Hepatocyte (in vitro differentiated cells): Measurements from ENCODE around the gene MSANTD1. TPM values are rescaled to one million over a fixed set of nuclear protein-coding genes. Genes with fewer than 3 reads are reported as not detected.

ENCODE experiments used
- DNase-seq: peaks from one replicate; pipeline ENCODE4 v3.0.0-alpha.2; 2016; ENCODE audit warnings: low spot score
- H2AFZ ChIP-seq: fragments of 200-600 bp; sonication (generic); 2 replicates; pipeline ENCODE4 v1.6.0; 2016; ENCODE audit warnings: antibody characterized with exemption, mild to moderate bottlenecking
- H3K27ac ChIP-seq: fragments of 200-600 bp; sonication (generic); 2 replicates; pipeline ENCODE4 v1.5.1; 2016; ENCODE audit warnings: mild to moderate bottlenecking
- H3K27me3 ChIP-seq: fragments of 200-600 bp; sonication (generic); 2 replicates; pipeline ENCODE4 v1.6.1; 2016
- H3K36me3 ChIP-seq: fragments of 200-600 bp; sonication (generic); replicated peaks from 2 replicates; pipeline ENCODE4 v1.5.1; 2016; ENCODE audit warnings: low read depth; ENCODE audit not compliant: insufficient read depth
- H3K4me1 ChIP-seq: fragments of 200-600 bp; sonication (generic); 2 replicates; pipeline ENCODE4 v1.5.1; 2016; ENCODE audit warnings: mild to moderate bottlenecking, moderate library complexity; ENCODE audit not compliant: insufficient read depth
- H3K4me2 ChIP-seq: fragments of 200-600 bp; sonication (generic); 2 replicates; pipeline ENCODE4 v1.6.0; 2016
- H3K4me3 ChIP-seq: fragments of 200-600 bp; sonication (generic); 2 replicates; pipeline ENCODE4 v1.5.1; 2016; ENCODE audit warnings: mild to moderate bottlenecking
- H3K79me2 ChIP-seq: fragments of 200-600 bp; sonication (generic); 2 replicates; pipeline ENCODE4 v1.6.0; 2017; ENCODE audit warnings: mild to moderate bottlenecking
- H3K9me2 ChIP-seq: fragments of 200-600 bp; sonication (generic); replicated peaks from 2 replicates; pipeline ENCODE4 v1.6.0; 2017; ENCODE audit warnings: mild to moderate bottlenecking; ENCODE audit not compliant: insufficient read depth
- H3K9me3 ChIP-seq: fragments of 200-600 bp; sonication (generic); 2 replicates; pipeline ENCODE4 v1.5.1; 2016; ENCODE audit warnings: low read depth, mild to moderate bottlenecking
- H4K20me1 ChIP-seq: fragments of 200-600 bp; sonication (generic); 2 replicates; pipeline ENCODE4 v1.6.0; 2016; ENCODE audit warnings: mild to moderate bottlenecking; ENCODE audit not compliant: insufficient read depth, poor library complexity, severe bottlenecking
- EZH2 ChIP-seq: fragments of 200-600 bp; sonication (generic); IDR thresholded peaks from 2 replicates; pipeline ENCODE4 v1.6.1; 2016; ENCODE audit warnings: antibody characterized with exemption, mild to moderate bottlenecking, borderline replicate concordance
- EZH2phosphoT487 ChIP-seq: fragments of 200-600 bp; sonication (generic); IDR thresholded peaks from one replicate; pipeline ENCODE4 v1.6.1; 2018; ENCODE audit warnings: antibody characterized with exemption, mild to moderate bottlenecking, low read depth, moderate library complexity; ENCODE audit not compliant: unreplicated experiment, severe bottlenecking
- WGBS: methylation state at CpG from one replicate; pipeline ENCODE4 v1.1.6; 2016; ENCODE audit warnings: low lambda C conversion rate; ENCODE audit errors: missing lambda C conversion rate; 5-methylcytosine and 5-hydroxymethylcytosine counted together
- polyA plus RNA-seq: library from polyadenylated mRNA; unstranded; fragments of >200 nt; fragmentation: Nextera tagmentation; extraction: Ambion mirVana; gene quantifications from 2 replicates; pipeline ENCODE4 v1.2.1, GENCODE V29; 2016
- total RNA-seq: library from RNA; depleted of rRNA; stranded (reverse); fragments of >200 nt; gene quantifications from 2 replicates; pipeline ENCODE4 v1.2.3, GENCODE V29; 2014
- TF ChIP-seq, protein P1 (sequence below): fragments of 200-600 bp; sonication (generic); IDR thresholded peaks from 2 replicates; pipeline ENCODE4 v1.5.1; 2016; ENCODE audit warnings: antibody characterized with exemption, mild to moderate bottlenecking; ENCODE audit not compliant: poor library complexity

The MSANTD1 gene
- total and polyA plus RNA-seq, 2 experiments from 2014 or later, result 0.51 to 0.57 TPM

DNA sequence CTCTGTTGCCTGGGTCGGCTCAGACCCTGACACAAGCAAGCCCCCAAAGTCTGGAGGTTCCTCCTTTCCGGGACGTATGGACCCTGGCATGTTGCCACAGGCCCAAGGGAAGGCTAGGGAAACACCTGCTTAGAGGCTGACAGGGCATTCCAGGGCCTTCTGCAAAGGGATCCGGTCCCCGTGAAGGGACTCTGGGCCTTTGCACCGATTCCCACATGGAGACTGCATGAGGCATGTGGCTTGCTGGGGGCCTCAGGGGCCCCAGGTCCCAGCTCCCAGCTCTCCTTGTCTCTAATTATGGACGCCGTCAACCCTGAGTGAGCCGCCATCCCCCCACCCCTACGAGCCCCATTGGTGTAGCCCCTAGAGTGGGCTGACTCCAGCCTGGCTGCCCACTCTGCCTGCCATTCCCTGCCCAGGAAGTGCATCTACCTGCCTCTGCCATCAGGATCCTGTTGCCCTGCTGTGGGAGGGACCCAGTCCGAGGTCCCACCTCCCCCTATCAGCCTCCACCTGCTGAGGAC lies 39.7 kb downstream of the MSANTD1 start:
- Histone ChIP-seq H3K4me3 (no peak overlapping the region), H2AFZ (no peak overlapping the region), H3K27ac (no peak overlapping the region), H3K27me3 (no peaks in the 10 kb centered on the region), H3K9me2 (no peaks in the 10 kb centered on the region), H3K79me2 (peaks cover 4% of the 10 kb centered on the region), H3K4me1 (peaks cover 4% of the 10 kb centered on the region), H3K9me3 (no peaks in the 10 kb centered on the region), H3K4me2 (no peak overlapping the region), H3K36me3 (no peaks in the 10 kb centered on the region), H4K20me1 (no peaks in the 10 kb centered on the region)
- WGBS, result 93% methylated on average over 11 of the region's 11 CpGs
- TF ChIP-seq EZH2phosphoT487, result no peak
- TF ChIP-seq, protein P1, sequence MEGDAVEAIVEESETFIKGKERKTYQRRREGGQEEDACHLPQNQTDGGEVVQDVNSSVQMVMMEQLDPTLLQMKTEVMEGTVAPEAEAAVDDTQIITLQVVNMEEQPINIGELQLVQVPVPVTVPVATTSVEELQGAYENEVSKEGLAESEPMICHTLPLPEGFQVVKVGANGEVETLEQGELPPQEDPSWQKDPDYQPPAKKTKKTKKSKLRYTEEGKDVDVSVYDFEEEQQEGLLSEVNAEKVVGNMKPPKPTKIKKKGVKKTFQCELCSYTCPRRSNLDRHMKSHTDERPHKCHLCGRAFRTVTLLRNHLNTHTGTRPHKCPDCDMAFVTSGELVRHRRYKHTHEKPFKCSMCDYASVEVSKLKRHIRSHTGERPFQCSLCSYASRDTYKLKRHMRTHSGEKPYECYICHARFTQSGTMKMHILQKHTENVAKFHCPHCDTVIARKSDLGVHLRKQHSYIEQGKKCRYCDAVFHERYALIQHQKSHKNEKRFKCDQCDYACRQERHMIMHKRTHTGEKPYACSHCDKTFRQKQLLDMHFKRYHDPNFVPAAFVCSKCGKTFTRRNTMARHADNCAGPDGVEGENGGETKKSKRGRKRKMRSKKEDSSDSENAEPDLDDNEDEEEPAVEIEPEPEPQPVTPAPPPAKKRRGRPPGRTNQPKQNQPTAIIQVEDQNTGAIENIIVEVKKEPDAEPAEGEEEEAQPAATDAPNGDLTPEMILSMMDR, result no peak
- TF ChIP-seq EZH2, result no peak
- no peak for DNase-seq

DNA sequence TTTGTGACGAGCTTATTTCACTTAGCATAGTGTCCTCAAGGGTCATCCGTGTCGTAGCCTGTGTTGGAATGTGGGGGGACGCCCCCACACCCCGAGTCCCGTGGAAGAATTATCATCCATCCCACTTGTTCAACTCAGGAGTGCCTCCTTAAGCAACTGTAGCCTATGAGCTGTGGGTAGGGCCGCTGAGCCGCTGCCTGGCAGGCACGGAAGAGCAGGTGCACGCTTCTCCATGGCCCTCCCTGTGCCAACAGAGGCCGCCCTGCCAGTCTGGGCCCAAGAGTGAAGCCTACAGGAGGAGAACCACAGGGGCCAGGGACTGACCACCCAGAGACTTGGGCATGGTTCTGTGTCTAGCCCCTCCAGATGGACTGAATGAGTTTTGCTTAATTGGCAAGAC lies 41.5 kb downstream of the MSANTD1 start:
- no peak for DNase-seq
- H3K79me2 ChIP-seq, result peaks cover 21% of the 10 kb centered on the region
- no peak overlapping the region for H2AFZ ChIP-seq
- H3K9me3 ChIP-seq, result no peaks in the 10 kb centered on the region
- WGBS, result 97% methylated on average over 11 of the region's 11 CpGs
- H3K4me2 ChIP-seq, result no peak overlapping the region
- no peaks in the 10 kb centered on the region for H3K27me3 ChIP-seq
- H3K4me3 ChIP-seq, result no peak overlapping the region
- H3K27ac ChIP-seq, result no peak overlapping the region
- peaks cover 12% of the 10 kb centered on the region for H3K4me1 ChIP-seq
- no peaks in the 10 kb centered on the region for H3K9me2 ChIP-seq
- H3K36me3 ChIP-seq, result no peaks in the 10 kb centered on the region
- TF ChIP-seq EZH2phosphoT487, result no peak
- TF ChIP-seq, protein P1, result no peak
- TF ChIP-seq EZH2, result no peak
- no peaks in the 10 kb centered on the region for H4K20me1 ChIP-seq

DNA sequence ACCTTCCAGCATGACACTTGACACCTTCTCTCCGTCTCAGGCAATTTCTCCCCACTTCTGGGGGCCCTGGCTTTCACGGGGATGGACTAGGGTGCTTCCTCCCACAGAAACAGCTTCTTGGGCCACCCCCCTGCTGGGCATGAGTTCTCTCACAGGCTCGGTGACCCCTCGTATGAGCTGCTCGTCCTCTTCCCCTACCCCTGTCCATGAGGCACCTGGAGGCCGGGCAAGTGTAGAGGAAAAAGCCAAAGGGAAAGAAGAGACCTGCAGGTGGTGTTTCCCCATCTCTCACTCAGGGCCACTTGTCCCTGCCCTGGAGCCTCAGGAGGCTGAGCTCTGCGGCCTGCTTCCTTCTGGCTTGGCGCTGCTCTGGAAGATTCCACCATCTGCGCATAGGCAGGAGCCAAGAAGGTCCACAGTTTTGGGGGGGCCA lies 41.9 kb downstream of the MSANTD1 start:
- DNase-seq, result no peak
- TF ChIP-seq EZH2 (no peak), EZH2phosphoT487 (no peak)
- TF ChIP-seq, protein P1, result no peak
- WGBS, result 93% methylated on average over 9 of the region's 9 CpGs
- H3K9me2 ChIP-seq, result no peaks in the 10 kb centered on the region
- H2AFZ ChIP-seq, result no peak overlapping the region
- peaks cover 12% of the 10 kb centered on the region for H3K4me1 ChIP-seq
- peaks cover 26% of the 10 kb centered on the region for H3K79me2 ChIP-seq
- peak overlapping the region; percentile 99 for H3K4me2 ChIP-seq
- H3K9me3 ChIP-seq, result no peaks in the 10 kb centered on the region
- no peaks in the 10 kb centered on the region for H4K20me1 ChIP-seq
- no peak overlapping the region for H3K4me3 ChIP-seq
- no peaks in the 10 kb centered on the region for H3K36me3 ChIP-seq
- no peaks in the 10 kb centered on the region for H3K27me3 ChIP-seq
- H3K27ac ChIP-seq, result peak overlapping the region; percentile 95
